GM12878 (cell line): ENCODE data around the gene CCRL2. TPM values are rescaled to one million over a fixed set of nuclear protein-coding genes. Genes with fewer than 3 reads are reported as not detected.

Source experiments
- ATAC-seq: fragments of 200-7000 bp; cut with Tn5 transposase; 3 replicates; pipeline ENCODE4 v1.9.1; 2020; ENCODE audit warnings: mild to moderate bottlenecking, moderate library complexity
- BruUV-seq: library from RNA; stranded (reverse); fragments of 400-500 nt; replicated peaks from 2 replicates; lab custom pipeline; 2021; lab: Mats Ljungman, UMichigan
- CTCF ChIA-PET: fragments of 300-600 bp; sonication (Branson Sonifier 250); formaldehyde crosslinking; extraction: SDS; loops from one replicate; lab custom pipeline; 2021; ENCODE audit warnings: inconsistent platforms; lab: Yijun Ruan, JAX
- POLR2A ChIA-PET: fragments of 350-600 bp; formaldehyde crosslinking; extraction: SDS; loops from one replicate; lab custom pipeline; 2021; ENCODE audit warnings: inconsistent platforms; lab: Charles Lee
- RAD21 ChIA-PET: fragments of 300-600 bp; sonication (Branson Sonifier 250); formaldehyde crosslinking; loops from one replicate; lab custom pipeline; 2023; ENCODE audit warnings: antibody characterized with exemption; ENCODE audit not compliant: unreplicated experiment; lab: Charles Lee
- SMC1A ChIA-PET: fragments of 300-600 bp; sonication (Branson Sonifier 250); formaldehyde crosslinking; loops from one replicate; lab custom pipeline; 2023; ENCODE audit not compliant: unreplicated experiment, uncharacterized antibody; lab: Charles Lee
- DNase-seq: peaks from one replicate; pipeline ENCODE4 v3.0.0-alpha.2; 2011; ENCODE audit warnings: low read depth, low spot score
- FAIRE-seq: peaks from 3 replicates; lab custom pipeline; 2011; peaks lifted over from hg19 to GRCh38; lab: Jason Lieb, UNC
- H2AFZ ChIP-seq: 2 replicates; pipeline ENCODE4 v1.6.0; 2011; ENCODE audit warnings: low read depth, low read length, control low read depth; ENCODE audit not compliant: control insufficient read depth
- H3K27ac ChIP-seq: 2 replicates; pipeline ENCODE4 v1.5.1; 2011; ENCODE audit warnings: control low read depth; ENCODE audit not compliant: control insufficient read depth, insufficient read depth
- H3K27me3 ChIP-seq, 2 experiments: replicated peaks in 1 of 2; 2 replicates each; pipeline versions ENCODE4 v1.6.0 to v1.6.1; 2011; ENCODE audit warnings: low read length in 1 of 2; ENCODE audit not compliant: control insufficient read depth in 2 of 2, insufficient read depth in 2 of 2
- H3K36me3 ChIP-seq, 2 experiments: 2 replicates each; pipeline ENCODE4 v1.5.1; 2011; ENCODE audit warnings: low read length in 1 of 2; ENCODE audit not compliant: control insufficient read depth in 2 of 2, insufficient read depth in 2 of 2
- H3K4me1 ChIP-seq: 2 replicates; pipeline ENCODE4 v1.6.1; 2011; ENCODE audit warnings: mild to moderate bottlenecking, low read length, moderate library complexity, mixed read lengths; ENCODE audit not compliant: control insufficient read depth, insufficient read depth
- H3K4me2 ChIP-seq: 2 replicates; pipeline ENCODE4 v1.6.0; 2011; ENCODE audit warnings: control low read depth; ENCODE audit not compliant: control insufficient read depth, insufficient read depth
- H3K4me3 ChIP-seq: fragments of 200-600 bp; sonication (generic); 2 replicates; pipeline ENCODE4 v1.5.1; 2016
- H3K79me2 ChIP-seq: 2 replicates; pipeline ENCODE4 v1.6.0; 2011; ENCODE audit warnings: low read length; ENCODE audit not compliant: control insufficient read depth, insufficient read depth
- H3K9ac ChIP-seq: 2 replicates; pipeline ENCODE4 v1.8.0; 2011; ENCODE audit warnings: low read length, control low read depth, mixed read lengths; ENCODE audit not compliant: control insufficient read depth, insufficient read depth
- H3K9me3 ChIP-seq: replicated peaks from 3 replicates; pipeline ENCODE4 v1.5.1; 2011; ENCODE audit warnings: mild to moderate bottlenecking, low read length; ENCODE audit not compliant: control insufficient read depth, insufficient read depth
- H4K20me1 ChIP-seq: 2 replicates; pipeline ENCODE4 v1.6.0; 2011; ENCODE audit not compliant: control insufficient read depth, insufficient read depth
- ELK1 ChIP-seq: IDR thresholded peaks from 2 replicates; pipeline ENCODE4 v1.6.1; 2012; ENCODE audit warnings: low read depth, low read length, improper control_type of control experiment
- HSF1 ChIP-seq: fragments of 150-350 bp; IDR thresholded peaks from 2 replicates; pipeline ENCODE4 v1.6.1; 2014; ENCODE audit warnings: mild to moderate bottlenecking, low read depth, low read length
- NFYA ChIP-seq: IDR thresholded peaks from 2 replicates; pipeline ENCODE4 v1.6.1; 2011; ENCODE audit warnings: low read depth, mild to moderate bottlenecking, low read length, improper control_type of control experiment, borderline replicate concordance
- RUNX3 ChIP-seq: IDR thresholded peaks from 2 replicates; pipeline ENCODE4 v1.6.1; 2012; ENCODE audit warnings: low read length, inconsistent platforms
- SRF ChIP-seq, 2 experiments: IDR thresholded peaks; 2 replicates each; pipeline ENCODE4 v1.6.1; 2011; ENCODE audit warnings: low read depth in 2 of 2, low read length in 2 of 2, mild to moderate bottlenecking in 1 of 2, moderate library complexity in 1 of 2
- ZBTB4 ChIP-seq: fragments of 450-650 bp; formaldehyde crosslinking; IDR thresholded peaks from 2 replicates; pipeline ENCODE4 v1.4.0; 2022; ENCODE audit warnings: mild to moderate bottlenecking, moderate library complexity
- WGBS: methylation state at CpG from one replicate; pipeline ENCODE4 v1.1.6; 2016; ENCODE audit warnings: low lambda C conversion rate; ENCODE audit not compliant: insufficient replicate concordance, insufficient coverage; ENCODE audit errors: missing lambda C conversion rate; 5-methylcytosine and 5-hydroxymethylcytosine counted together
- in situ Hi-C: fragments of 300-500 bp; cut with MboI; formaldehyde crosslinking; loops from 9 replicates; pipeline ENCODE4 v1.14.3; 2018; ENCODE audit warnings: mixed read lengths
- intact Hi-C: fragments of 100-400 bp; cut with micrococcal nuclease; formaldehyde crosslinking; loops from one replicate; pipeline ENCODE4 v1.14.2; 2022; ENCODE audit not compliant: unreplicated experiment
- polyA plus RNA-seq, 11 experiments: library from polyadenylated mRNA; depleted of rRNA in 4 of 11; unstranded in 6 of 11; stranded (reverse) in 5 of 11; fragments of >200 nt; fragmentation: Nextera tagmentation in 4 of 11; fragmentation: Illumina TruSeq in 1 of 11; extraction: Ambion mirVana in 4 of 11; extraction: Trizol in 1 of 11; gene quantifications; 1 replicate in 1 of 11; 2 replicates in 10 of 11; pipeline versions ENCODE4 v1.2.1 to v1.2.3, GENCODE V29; 2011 to 2016; ENCODE audit warnings: inconsistent platforms in 2 of 11, missing spikeins in 2 of 11, low read depth in 1 of 11
- total RNA-seq, 4 experiments: library from RNA; depleted of rRNA in 3 of 4; stranded (reverse); fragments of >200 nt in 3 of 4; fragmentation: Illumina TruSeq in 1 of 4; extraction: Trizol in 1 of 4; gene quantifications; 2 replicates each; pipeline versions ENCODE4 v1.2.1 to v1.2.3, GENCODE V29; 2013 to 2021

CCRL2 gene
- total and polyA plus RNA-seq, 10 of the 15 experiments (the other 5 are each of a cell fraction or from before 2014, with no cell fraction given) = 0.04 to 2.5 (median 1.8) TPM

GRCh38 chr3:46381625-46382024 lies 25.4 kb upstream of the CCRL2 start:
- in situ Hi-C loops = no loop called here
- CTCF ChIA-PET = interaction anchor here (1.1 to 21.1 kb wide), 6 partner anchors 10 to 312 kb away, joined by 3 to 714 read pairs (median 4); partner anchors contain the start of gene CCR5
- RAD21 ChIA-PET = interaction anchor here (0.8 to 1.9 kb wide), 5 partner anchors 13 to 293 kb away, joined by 3 to 5 read pairs (median 4); no protein-coding TSS in a partner anchor

More at GRCh38 chr3:46381625-46382024, 25.4 kb upstream of the CCRL2 start:
- intact Hi-C loops = no loop called here
- no peaks in the 10 kb centered on the region for H3K79me2 ChIP-seq
- no peak for TF ChIP-seq HSF1
- no peak for TF ChIP-seq RUNX3
- TF ChIP-seq SRF (IDR thresholded peaks at IDR 0.05; ENCODE audit: low read depth in 2 of 2, low read length in 2 of 2) = no peak
- no peak for TF ChIP-seq ZBTB4 (CRISPR knock-in tag)
- TF ChIP-seq NFYA = no peak
- no peak for TF ChIP-seq ELK1
- TF ChIP-seq, all 136 proteins: peak for 0
- peaks cover 20% of the 10 kb centered on the region for H3K4me1 ChIP-seq
- no peak overlapping the region for H3K27ac ChIP-seq
- ChIA-PET SMC1A (interaction anchor here (0.8 to 15.8 kb wide), 3 partner anchors 12 to 296 kb away, joined by 3 to 581 read pairs (median 62); partner anchors contain the start of gene CCR5), POLR2A (no interaction called here)
- no peaks in the 10 kb centered on the region for H3K27me3 ChIP-seq
- no peaks in the 10 kb centered on the region for H4K20me1 ChIP-seq
- FAIRE-seq = no peak
- BruUV-seq = no TSS peak
- no peaks in the 10 kb centered on the region for H3K9me3 ChIP-seq
- no peak for DNase-seq
- no peak overlapping the region for H3K9ac ChIP-seq
- no peak for ATAC-seq
- H3K36me3 ChIP-seq = no peaks in the 10 kb centered on the region
- H3K4me3 ChIP-seq = no peak overlapping the region
- H3K4me2 ChIP-seq = no peak overlapping the region
- 89% methylated on average over 3 of the region's 3 CpGs for WGBS
- no peak overlapping the region for H2AFZ ChIP-seq
